Mesodermal cell (in vitro differentiated cells): ENCODE results near the gene TAF1C.
"Not testable (repeated sequence)": the region's sequence is repeated elsewhere in the genome, so short reads cannot be mapped to it uniquely, and the experiment has no call there.

ENCODE experiments used
- H3K27ac ChIP-seq: 2 replicates; pipeline ENCODE4 v1.7.0; 2013; ENCODE audit warnings: mild to moderate bottlenecking, low read depth, low read length, moderate library complexity; ENCODE audit not compliant: severe bottlenecking
- H3K36me3 ChIP-seq: 2 replicates; pipeline ENCODE4 v1.7.1; 2013; ENCODE audit warnings: mild to moderate bottlenecking, low read length, moderate library complexity; ENCODE audit not compliant: control insufficient read depth, insufficient read depth
- H3K4me1 ChIP-seq: one replicate; pipeline ENCODE4 v1.7.1; 2013; ENCODE audit warnings: mild to moderate bottlenecking, low read length; ENCODE audit not compliant: insufficient read depth, control insufficient read depth, poor library complexity, severe bottlenecking
- H3K4me3 ChIP-seq: 2 replicates; pipeline ENCODE4 v1.7.0; 2013; ENCODE audit warnings: low read length, control low read depth, mild to moderate bottlenecking; ENCODE audit not compliant: insufficient read depth, poor library complexity, severe bottlenecking; ENCODE audit errors: extremely low read depth
- H3K9me3 ChIP-seq: 2 replicates; pipeline ENCODE4 v1.7.1; 2013; ENCODE audit warnings: mild to moderate bottlenecking, low read length, moderate library complexity; ENCODE audit not compliant: control insufficient read depth
- WGBS, 2 experiments: methylation state at CpG; one replicate each; pipeline ENCODE4 v1.1.5; 2013; ENCODE audit warnings: missing lambda C conversion rate in 2 of 2; ENCODE audit not compliant: insufficient coverage in 2 of 2; 5-methylcytosine and 5-hydroxymethylcytosine counted together

The TAF1C gene

DNA sequence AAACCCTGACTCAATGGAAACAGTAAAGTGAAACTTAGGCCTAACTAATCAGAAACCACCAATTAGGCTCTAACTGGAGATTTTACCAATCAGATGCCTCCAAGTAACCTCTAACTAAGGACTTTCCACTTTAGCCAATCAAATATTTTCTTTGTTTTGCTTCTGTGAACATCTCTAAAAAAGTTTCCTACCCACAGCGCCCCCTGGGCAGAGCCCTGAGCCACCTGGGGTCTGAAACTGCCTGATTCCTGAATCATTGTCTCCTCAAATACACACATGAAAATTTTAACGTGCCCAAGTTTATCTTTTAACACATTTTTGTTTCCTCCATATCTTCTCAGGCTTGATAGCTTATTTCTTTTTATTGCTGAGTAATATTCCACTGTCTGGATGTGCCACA lies 23.1 kb upstream of the TAF1C start:
- Histone ChIP-seq H3K4me3 (no peak overlapping the region), H3K27ac (no peak overlapping the region), H3K36me3 (no peaks in the 10 kb centered on the region), H3K4me1 (peaks cover 3% of the 10 kb centered on the region), H3K9me3 (no peaks in the 10 kb centered on the region)
- 68 to 79% methylated on average over 1 to 2 of the region's 2 CpGs for WGBS, 2 experiments

DNA sequence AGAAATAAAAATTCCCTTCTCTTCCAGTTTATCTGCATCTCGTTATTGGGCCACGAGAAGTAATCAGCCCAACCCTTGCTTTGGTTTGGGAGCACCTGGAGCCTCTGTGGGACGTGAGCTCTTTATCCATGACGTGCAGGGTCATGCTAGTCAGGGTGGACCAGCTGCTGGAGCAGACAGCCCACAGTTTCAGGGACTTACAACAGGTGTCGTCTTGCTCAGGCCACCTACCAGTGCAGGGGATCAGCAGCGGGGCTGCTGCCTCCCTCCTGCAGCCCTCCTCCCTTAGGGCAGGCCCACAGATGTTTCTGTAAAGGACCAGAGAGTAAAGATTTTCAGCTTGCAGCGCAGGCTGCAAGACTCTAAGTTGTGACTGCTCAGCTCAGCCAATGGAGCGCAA lies 21.0 kb upstream of the TAF1C start:
- H3K27ac ChIP-seq: no peak overlapping the region
- no peaks in the 10 kb centered on the region for H3K36me3 ChIP-seq
- no peak overlapping the region for H3K4me3 ChIP-seq
- peaks cover 3% of the 10 kb centered on the region for H3K4me1 ChIP-seq
- 68 to 74% methylated on average over 7 to 8 of the region's 8 CpGs for WGBS, 2 experiments
- no peaks in the 10 kb centered on the region for H3K9me3 ChIP-seq

- WGBS, 2 experiments: 64 to 78% methylated on average over 5 to 6 of the region's 6 CpGs
- H3K4me1 ChIP-seq: peaks cover 3% of the 10 kb centered on the region
- no peak overlapping the region for H3K4me3 ChIP-seq
- H3K27ac ChIP-seq: no peak overlapping the region
- H3K9me3 ChIP-seq: no peaks in the 10 kb centered on the region
- no peaks in the 10 kb centered on the region for H3K36me3 ChIP-seq
Measured at GRCh38 chr16:84207251-84207650, 20.4 kb upstream of the TAF1C start.

GRCh38 chr16:84205976-84206691 lies 19.3 kb upstream of the TAF1C start:
- 92 to 96% methylated on average over 14 to 17 of the region's 18 CpGs for WGBS, 2 experiments
- no peak overlapping the region for H3K27ac ChIP-seq
- no peak overlapping the region for H3K4me3 ChIP-seq
- no peaks in the 10 kb centered on the region for H3K36me3 ChIP-seq
- no peaks in the 10 kb centered on the region for H3K9me3 ChIP-seq
- H3K4me1 ChIP-seq: peaks cover 3% of the 10 kb centered on the region

- WGBS, 2 experiments: 93 to 96% methylated on average over 4 of the region's 6 CpGs
- not testable (repeated sequence) for H3K4me3 ChIP-seq, H3K9me3 ChIP-seq, H3K27ac ChIP-seq, H3K4me1 ChIP-seq, H3K36me3 ChIP-seq
Measured at GRCh38 chr16:84205123-84205522, 18.3 kb upstream of the TAF1C start.

DNA sequence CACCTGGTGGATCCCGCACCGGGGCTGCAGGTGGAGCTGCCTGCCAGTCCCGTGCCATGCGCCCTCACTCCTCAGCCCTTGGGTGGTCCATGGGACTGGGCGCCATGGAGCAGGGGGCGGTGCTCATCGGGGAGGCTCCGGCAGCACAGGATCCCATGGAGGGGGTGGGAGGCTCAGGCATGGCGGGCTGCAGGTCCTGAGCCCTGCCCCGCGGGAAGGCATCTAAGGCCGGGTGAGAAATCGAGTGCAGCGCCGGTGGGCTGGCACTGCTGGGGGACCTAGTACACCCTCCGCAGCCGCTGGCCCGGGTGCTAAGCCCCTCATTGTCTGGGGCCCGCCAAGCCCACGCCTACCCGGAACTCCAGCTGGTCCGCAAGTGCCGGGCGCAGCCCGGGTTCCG lies 17.7 kb upstream of the TAF1C start:
- H3K27ac ChIP-seq, H3K4me3 ChIP-seq, H3K36me3 ChIP-seq, H3K9me3 ChIP-seq, H3K4me1 ChIP-seq: not testable (repeated sequence)
- 94 to 97% methylated on average over 23 to 26 of the region's 26 CpGs for WGBS, 2 experiments

GRCh38 chr16:84199861-84200260 lies 13.0 kb upstream of the TAF1C start:
- 79 to 93% methylated on average over 7 to 10 of the region's 10 CpGs for WGBS, 2 experiments
- no peak overlapping the region for H3K4me3 ChIP-seq

DNA sequence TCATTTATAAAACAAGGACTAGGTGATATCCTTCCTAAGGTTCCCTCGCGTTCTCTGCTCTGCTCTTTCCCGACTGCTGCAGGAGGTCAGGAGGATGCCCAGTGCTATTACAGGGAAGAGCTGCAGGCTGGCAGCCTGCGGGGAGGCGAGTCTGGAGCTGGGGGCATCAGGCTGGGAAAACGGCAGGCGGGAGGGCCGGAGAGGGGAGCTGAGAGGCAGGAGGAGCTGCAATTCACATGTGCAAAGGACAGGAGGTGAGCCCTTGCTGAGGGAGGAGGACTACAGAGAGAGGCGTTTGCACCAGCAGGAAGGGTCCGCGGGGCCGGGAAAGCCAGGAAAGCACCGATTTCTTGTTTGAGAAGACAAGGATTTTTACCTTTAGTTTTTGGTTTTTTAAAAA lies 12.2 kb upstream of the TAF1C start:
- Histone ChIP-seq H3K27ac (no peak overlapping the region), H3K9me3 (no peaks in the 10 kb centered on the region), H3K4me1 (no peaks in the 10 kb centered on the region), H3K4me3 (no peak overlapping the region), H3K36me3 (no peaks in the 10 kb centered on the region)
- 55 to 59% methylated on average over 6 to 8 of the region's 13 CpGs for WGBS, 2 experiments

More at GRCh38 chr16:84199861-84200260, 13.0 kb upstream of the TAF1C start:
- H3K27ac ChIP-seq: no peak overlapping the region
- H3K36me3 ChIP-seq: no peaks in the 10 kb centered on the region
- no peaks in the 10 kb centered on the region for H3K9me3 ChIP-seq
- H3K4me1 ChIP-seq: no peaks in the 10 kb centered on the region

DNA sequence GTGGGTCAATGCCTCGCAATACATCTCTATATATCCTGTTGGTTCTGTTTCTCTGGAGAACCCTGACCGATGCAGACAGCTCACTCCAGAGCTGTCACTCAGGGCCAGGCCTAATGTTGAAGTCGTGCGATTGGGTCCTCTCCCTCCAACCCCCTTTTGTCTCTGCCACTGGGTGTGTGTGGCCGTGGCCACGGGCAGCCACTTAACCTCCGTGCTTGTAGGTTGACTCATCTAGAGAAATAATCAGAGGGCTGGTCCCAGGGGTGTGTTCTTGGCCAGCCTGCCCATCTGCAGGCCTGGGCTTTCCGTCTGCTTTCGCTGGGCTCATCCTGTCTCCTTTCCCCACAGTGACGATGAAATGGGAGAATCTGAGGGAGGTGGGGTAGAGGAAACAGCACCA lies 11.5 kb upstream of the TAF1C start:
- Histone ChIP-seq H3K4me1 (no peaks in the 10 kb centered on the region), H3K27ac (no peak overlapping the region), H3K9me3 (no peaks in the 10 kb centered on the region), H3K36me3 (no peaks in the 10 kb centered on the region), H3K4me3 (no peak overlapping the region)
- WGBS, 2 experiments: 71 to 100% methylated on average over 2 to 3 of the region's 10 CpGs

GRCh38 chr16:84197466-84198128 lies 10.7 kb upstream of the TAF1C start:
- Histone ChIP-seq H3K4me3 (no peak overlapping the region), H3K9me3 (no peaks in the 10 kb centered on the region), H3K4me1 (no peaks in the 10 kb centered on the region), H3K36me3 (no peaks in the 10 kb centered on the region), H3K27ac (no peak overlapping the region)
- WGBS, 2 experiments: 91 to 99% methylated on average over 11 of the region's 14 CpGs

DNA sequence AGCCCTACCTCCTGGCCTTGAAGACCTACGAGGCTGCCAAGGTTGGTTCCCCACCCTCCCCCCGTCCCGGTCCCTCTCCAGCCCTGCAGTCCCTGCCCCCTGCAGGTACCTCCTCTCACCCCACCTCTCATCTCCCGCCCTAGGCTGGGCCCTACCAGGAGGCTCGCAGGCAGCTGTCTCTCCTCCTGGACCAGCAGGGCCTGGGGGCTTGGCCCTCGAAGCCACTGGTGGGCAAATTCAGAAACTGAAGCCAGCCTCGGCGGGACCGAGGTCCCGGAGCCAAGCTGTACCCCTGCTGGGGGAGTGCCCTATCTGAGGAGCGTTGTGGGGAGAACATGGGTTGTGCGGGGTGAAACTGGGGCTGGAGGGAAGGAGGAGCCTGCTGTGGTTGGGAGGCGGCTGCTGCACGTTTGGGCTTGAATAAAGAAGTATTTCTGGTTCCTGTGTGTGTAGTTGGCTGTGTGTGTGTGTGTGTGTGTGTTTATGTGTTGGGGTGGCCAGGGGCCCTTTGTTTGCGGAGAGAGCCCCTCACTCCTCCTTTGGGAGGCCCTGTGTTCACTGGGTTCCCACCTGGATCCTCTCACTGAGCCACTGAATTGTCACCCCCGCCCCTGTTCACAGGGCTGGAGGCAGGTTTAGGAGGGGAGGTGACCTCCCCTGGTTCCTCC lies 10.0 kb upstream of the TAF1C start:
- no peaks in the 10 kb centered on the region for H3K4me1 ChIP-seq
- 76 to 82% methylated on average over 11 to 14 of the region's 16 CpGs for WGBS, 2 experiments

More for the DNA sequence above, 10.0 kb upstream of the TAF1C start:
- Histone ChIP-seq H3K36me3 (no peaks in the 10 kb centered on the region), H3K9me3 (no peaks in the 10 kb centered on the region), H3K4me3 (no peak overlapping the region), H3K27ac (no peak overlapping the region)
